GM19025 (cell line): ENCODE results near the gene NCL.
"Not testable (repeated sequence)": the region's sequence is repeated elsewhere in the genome, so short reads cannot be mapped to it uniquely, and the experiment has no call there.

ENCODE experiments used
- ATAC-seq: cut with Tn5 transposase; IDR thresholded peaks from one replicate; pipeline ENCODE4 v1.9.1; 2021; ENCODE audit warnings: mild to moderate bottlenecking, low read depth, moderate library complexity; ENCODE audit not compliant: unreplicated experiment

Gene NCL

DNA sequence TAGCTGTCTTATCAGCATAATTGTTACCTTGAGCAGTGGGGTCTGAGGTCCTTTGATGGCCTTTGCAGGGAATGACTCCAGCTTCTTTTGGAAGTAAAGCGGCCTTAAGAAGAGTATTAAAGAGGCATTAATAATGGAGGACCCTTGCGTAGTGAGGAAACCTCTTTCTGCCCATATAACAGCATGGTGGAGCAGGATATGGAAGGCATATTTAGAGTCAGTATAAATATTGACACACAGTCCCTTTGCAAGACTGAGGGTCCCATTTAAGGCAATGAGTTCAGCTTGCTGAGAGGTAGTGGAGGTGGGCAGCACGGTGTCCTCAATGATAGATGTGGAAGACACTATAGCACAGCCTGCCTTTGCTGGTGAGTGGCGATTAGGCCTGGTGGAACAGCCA is 32.7 kb downstream of the NCL start:
- ATAC-seq: no peak

DNA sequence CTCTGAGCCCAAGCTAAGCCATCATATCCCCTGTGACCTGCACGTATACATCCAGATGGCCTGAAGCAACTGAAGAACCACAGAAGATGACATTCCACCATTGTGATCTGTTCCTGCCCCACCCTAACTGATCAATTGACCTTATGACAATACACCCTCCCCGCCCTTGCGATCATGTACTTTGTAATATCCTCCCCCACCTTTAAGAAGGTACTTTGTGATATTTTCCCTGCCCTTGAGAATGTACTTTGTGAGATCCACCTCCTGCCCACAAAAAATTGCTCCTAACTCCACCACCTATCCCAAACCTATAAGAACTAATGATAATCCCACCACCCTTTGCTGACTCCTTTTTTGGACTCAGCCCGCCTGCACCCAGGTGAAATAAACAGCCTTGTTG is 33.8 kb downstream of the NCL start:
- not testable (repeated sequence) for ATAC-seq

DNA sequence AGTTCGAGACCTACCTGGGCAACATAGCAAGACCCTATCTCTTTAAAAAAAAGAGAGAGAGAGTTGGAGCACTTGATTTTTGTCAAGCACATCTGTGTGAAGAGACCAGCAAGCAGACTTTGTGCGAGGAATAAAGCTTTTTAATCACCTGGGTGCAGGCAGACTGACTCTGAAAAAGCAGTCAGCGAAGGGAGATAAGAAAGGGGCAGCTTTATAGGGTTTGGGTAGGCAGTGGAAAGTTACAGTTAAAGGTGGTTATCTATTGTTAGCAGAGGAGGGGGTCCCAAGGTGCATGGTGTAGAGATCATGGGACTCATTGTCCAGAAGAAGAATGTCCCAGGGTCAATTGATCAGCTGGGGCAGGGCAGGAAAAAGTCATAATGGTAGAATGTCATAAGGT is 34.4 kb downstream of the NCL start:
- no peak for ATAC-seq

- ATAC-seq: no peak
These were observed 35.1 kb downstream of the NCL start for GRCh38 chr2:231429152-231429551.

DNA sequence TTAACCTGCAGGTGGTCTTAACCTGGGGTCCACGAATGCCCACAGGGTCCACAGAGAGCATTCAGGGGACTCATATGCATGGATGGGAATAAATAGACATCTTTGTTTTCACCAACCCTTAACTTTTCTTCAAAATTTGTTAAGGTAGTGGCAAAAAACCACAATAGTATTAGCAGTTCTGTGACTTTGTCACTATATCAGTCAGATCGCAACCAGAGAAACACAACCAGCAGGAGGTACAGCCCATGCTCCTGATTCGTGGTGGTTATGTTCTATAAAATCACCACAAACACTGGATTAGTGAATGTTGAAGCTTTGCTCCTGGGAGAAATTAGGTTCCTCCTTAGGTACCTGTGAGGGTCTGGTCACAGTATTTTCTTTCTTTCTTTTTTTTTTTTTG is 37.2 kb downstream of the NCL start:
- no peak for ATAC-seq

- no peak for ATAC-seq
These were observed 38.2 kb downstream of the NCL start for GRCh38 chr2:231425811-231426703.

GRCh38 chr2:231425291-231425810 is 38.9 kb downstream of the NCL start:
- no peak for ATAC-seq

GRCh38 chr2:231423176-231423575 is 41.1 kb downstream of the NCL start:
- ATAC-seq: no peak

- ATAC-seq: no peak
These were observed 42.2 kb downstream of the NCL start for GRCh38 chr2:231422056-231422455.

- ATAC-seq: no peak
These were observed 43.2 kb downstream of the NCL start for GRCh38 chr2:231421051-231421580.

GRCh38 chr2:231418820-231419640 is 45.3 kb downstream of the NCL start:
- ATAC-seq: no peak

DNA sequence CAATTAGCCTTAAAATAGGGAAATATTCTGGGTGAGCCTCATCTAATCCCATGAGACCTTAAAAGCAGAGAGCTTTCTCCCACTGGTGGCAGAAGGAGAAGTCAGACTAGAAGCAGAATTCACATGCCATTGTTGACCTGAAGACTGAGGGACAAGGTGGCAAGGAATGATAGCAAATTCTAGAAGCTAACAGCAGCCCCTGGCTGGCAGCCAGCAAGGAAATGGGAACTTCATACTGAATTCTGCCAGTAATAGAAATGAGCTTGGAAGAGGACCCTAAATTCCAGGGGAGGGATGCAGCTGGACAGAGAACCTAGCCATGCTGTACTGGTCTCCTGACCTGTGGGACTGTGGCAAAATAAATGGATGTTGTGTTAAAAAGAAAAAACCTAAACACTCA is 49.3 kb downstream of the NCL start:
- no peak for ATAC-seq

DNA sequence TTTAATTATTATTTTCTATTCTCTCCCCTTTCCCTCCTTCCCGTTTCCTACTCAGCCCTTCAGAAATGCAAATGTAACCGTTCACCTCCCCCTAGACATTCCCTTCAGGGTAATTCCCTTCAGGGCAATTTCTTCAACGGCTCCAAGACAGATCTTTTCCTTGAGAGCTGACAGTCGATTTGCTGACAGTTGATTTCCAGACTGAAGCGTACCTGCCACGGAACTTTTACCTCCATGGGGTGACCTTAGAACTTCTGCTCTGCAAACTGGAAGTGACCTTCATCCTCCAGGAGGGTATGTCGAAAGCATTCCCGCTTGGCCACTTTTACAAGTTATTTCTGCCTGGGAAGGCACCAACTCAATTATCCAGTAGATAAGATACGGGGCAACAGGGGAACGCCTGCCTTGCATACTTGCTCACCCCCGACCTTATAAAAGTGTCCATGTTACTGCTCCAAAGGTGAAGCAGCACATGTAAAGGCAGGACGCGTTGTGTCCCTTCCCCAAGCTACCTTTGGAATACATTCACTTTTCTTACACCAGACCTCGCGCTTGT is 50.3 kb downstream of the NCL start:
- ATAC-seq: no peak

GRCh38 chr2:231413456-231413855 is 50.8 kb downstream of the NCL start:
- no peak for ATAC-seq

- ATAC-seq: no peak
These were observed 51.7 kb downstream of the NCL start for GRCh38 chr2:231412618-231412963.

DNA sequence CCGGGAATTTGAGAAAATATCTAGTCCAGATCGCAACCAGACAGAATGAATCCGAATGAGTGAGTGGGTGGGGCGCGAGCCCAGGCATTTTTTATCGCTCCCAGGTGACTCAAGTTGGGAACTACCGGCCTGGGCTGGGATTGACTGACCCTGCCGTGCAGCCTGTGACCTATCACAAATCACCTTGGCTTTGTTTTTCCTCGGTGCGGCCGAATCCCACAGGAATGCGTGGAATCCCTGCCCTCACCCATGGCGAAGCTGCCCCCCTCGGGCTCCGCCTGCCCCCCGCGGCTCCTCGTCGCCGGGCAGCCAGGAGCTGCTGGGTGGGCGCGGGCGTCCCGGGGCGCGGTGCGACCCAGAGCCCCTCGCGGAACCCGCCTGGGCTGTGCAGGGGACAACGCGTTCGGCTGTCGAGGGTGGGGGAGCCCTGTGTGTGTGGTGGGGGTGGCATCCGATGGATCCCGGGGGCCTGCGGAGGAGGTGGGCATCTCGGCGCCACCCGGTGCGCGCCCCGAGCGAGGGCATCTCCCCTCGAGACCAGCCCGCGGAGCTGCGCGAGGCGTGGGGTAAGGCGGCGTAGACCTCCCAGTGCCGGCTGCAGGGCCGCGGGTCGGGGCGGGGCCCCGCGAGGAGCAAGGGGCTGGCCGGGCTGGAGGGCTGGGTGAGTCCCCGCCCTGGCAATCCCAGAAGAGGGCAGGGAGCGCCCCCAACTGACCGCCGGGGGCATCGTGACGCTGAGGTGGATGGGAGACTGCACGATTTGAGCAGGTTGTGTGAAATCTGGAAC is 52.3 kb downstream of the NCL start:
- ATAC-seq: peak; percentile 96

GRCh38 chr2:231411237-231411636 is 53.0 kb downstream of the NCL start:
- no peak for ATAC-seq

- ATAC-seq: no peak
These were observed 53.8 kb downstream of the NCL start for GRCh38 chr2:231410293-231411004.

DNA sequence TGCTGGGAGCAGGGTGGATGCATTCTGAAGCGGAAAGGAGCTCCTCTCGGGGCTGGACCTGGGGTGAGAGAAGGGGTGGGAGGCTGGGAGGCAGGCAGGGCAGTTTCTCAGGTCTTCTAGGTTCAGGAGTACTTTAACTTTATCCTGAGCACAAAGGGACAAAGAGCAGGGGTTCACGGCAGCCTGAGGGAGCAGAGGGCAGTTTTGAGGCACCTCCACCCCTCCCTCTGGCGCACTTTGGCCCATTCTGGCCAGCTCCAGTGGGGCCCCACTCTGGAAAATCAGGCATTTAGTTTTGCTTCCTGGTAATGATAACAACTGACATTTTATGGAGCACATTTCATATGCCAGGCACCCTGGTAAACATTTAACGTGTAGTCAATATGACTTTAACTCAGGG is 54.5 kb downstream of the NCL start:
- ATAC-seq: no peak

- ATAC-seq: not testable (repeated sequence)
These were observed 56.0 kb downstream of the NCL start for GRCh38 chr2:231408304-231408703.
